GM12872 (cell line): ENCODE measurements around the gene PATE3.

Experiments used
- TF ChIP-seq, protein P1 (sequence below): IDR thresholded peaks from 3 replicates; pipeline ENCODE4 v1.5.1; 2011; ENCODE audit warnings: low read depth, mild to moderate bottlenecking, low read length, moderate library complexity; ENCODE audit not compliant: insufficient read depth

PATE3 gene

GRCh38 chr11:125787827-125788226, at the start of gene PATE3:
Gene PATE3, plus strand, starts transcription at chr11:125788127. Its CDS starts 25 bp downstream, at chr11:125788152.
- TF ChIP-seq, protein P1, sequence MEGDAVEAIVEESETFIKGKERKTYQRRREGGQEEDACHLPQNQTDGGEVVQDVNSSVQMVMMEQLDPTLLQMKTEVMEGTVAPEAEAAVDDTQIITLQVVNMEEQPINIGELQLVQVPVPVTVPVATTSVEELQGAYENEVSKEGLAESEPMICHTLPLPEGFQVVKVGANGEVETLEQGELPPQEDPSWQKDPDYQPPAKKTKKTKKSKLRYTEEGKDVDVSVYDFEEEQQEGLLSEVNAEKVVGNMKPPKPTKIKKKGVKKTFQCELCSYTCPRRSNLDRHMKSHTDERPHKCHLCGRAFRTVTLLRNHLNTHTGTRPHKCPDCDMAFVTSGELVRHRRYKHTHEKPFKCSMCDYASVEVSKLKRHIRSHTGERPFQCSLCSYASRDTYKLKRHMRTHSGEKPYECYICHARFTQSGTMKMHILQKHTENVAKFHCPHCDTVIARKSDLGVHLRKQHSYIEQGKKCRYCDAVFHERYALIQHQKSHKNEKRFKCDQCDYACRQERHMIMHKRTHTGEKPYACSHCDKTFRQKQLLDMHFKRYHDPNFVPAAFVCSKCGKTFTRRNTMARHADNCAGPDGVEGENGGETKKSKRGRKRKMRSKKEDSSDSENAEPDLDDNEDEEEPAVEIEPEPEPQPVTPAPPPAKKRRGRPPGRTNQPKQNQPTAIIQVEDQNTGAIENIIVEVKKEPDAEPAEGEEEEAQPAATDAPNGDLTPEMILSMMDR = no peak

DNA sequence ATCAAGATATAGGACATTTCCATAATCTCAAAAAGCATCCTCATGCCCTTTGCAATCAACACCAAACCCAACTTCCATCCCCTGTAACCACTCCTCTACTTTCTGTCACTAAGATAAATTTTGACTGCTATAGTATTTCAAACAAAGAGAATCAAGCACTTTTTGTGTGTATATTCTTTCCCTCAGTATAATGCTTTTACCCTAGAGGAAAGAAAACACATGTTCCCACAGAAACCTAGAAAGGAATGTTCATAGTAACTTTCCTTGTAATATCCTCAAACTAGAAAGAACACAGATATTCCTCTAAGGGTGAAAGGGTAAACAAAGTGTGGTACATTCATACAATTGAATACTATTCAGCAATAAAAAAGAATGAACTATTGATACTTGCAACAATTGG, 47.3 kb upstream of the PATE3 start:
- TF ChIP-seq, protein P1 = no peak

GRCh38 chr11:125743681-125744080, 44.2 kb upstream of the PATE3 start:
- TF ChIP-seq, protein P1 = no peak

DNA sequence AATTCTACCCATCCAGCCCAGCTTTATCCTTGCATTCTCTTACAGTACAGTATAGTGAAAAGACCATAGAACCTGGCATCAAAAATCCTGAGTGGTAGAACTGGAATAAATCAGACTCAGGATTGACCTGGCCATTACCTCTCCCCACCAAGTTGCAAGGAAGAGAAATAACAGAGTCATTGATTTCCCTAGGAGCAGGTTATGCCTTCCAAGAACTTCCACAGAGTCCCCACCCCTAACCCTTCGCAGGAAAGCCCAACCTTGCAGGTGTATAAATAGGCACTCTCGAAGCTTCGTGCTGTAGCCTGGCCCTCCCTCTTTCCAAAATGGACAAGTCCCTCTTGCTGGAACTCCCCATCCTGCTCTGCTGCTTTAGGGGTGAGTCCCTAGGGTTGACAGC, 41.9 kb upstream of the PATE3 start, which contains the start of gene PATE1:
Gene PATE1, plus strand, starts transcription at position 301 of the 400 bp plus-strand sequence. Its CDS starts 26 bp downstream, at position 327.
- TF ChIP-seq, protein P1 = no peak

DNA sequence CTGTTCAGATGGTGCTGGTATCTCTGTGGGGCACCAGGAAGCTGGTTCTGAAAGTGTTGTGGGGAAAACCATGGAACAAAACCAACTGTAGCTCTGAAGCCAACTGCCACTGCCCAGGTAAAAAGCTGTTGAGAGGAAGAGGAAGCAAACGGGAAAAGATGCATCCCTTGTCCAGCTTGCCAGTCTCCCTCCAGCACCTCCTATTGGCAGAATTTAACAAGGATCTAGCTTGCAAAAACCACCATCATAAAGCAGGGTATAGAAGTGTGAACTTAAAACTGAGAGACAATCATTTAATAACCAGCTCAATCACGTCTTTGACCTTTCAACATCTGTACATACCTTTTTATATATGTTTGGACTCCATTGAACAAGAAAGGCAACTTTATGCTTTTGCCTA, 37.3 kb upstream of the PATE3 start:
- TF ChIP-seq, protein P1 = no peak

DNA sequence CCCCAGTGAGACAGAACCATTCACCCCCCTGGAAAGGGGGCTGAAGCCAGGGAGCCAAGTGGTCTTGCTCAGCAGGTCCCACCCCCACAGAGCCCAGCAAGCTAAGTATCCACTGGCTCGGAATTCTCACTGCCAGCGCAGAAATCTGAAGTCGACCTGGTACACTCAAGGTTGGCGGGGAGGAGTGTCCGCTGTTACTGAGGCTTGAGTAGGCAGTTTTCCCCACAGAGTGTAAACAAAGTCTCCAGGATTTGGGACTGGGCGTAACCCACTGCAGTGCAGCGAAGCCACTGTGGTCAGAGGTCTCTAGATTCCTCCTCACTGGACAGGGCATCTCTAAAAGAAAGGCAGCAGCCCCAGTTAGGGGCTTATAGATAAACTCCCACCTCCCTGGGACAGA, 31.9 kb upstream of the PATE3 start:
- TF ChIP-seq, protein P1 = no peak

GRCh38 chr11:125762445-125762844, 25.5 kb upstream of the PATE3 start:
- TF ChIP-seq, protein P1 = no peak

GRCh38 chr11:125763483-125763882, 24.4 kb upstream of the PATE3 start:
- TF ChIP-seq, protein P1 = no peak
